ENCODE measurements around the gene YPEL3. TPM values are rescaled to one million over a fixed set of nuclear protein-coding genes. Genes with fewer than 3 reads are reported as not detected.
"Not testable (repeated sequence)": the region's sequence is repeated elsewhere in the genome, so short reads cannot be mapped to it uniquely, and the experiment has no call there.

The YPEL3 gene
- total RNA-seq, 1 donor from 2014 or later: 45.7 TPM

DNA sequence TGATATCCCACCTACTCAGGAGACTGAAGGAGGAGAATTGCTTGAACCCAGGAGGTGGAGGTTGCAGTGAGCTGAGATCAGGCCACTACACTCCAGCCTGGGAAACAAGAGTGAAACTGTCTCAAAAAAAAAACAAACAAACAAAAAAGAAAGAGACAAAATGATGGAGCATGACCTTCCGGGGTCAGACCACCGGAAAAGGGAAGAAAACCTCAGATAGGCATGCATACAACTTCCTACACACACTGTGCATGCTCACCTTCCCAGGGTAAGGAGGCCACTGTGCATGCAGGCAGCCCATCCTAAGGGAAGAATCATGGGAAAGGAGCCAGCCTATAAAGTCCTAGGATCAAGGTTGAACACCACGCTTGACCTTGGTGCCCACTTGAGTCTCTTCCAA is 36.6 kb upstream of the YPEL3 start:
- DNase-seq (ENCODE audit: low spot score, unreplicated experiment): no peak
- H3K4me1 Mint-ChIP-seq (ENCODE audit: low read depth): no peaks in the 10 kb centered on the region
- no peaks in the 10 kb centered on the region for H3K36me3 Mint-ChIP-seq (ENCODE audit: insufficient read depth)
- no peak overlapping the region for H3K4me3 Mint-ChIP-seq (ENCODE audit: low read depth)
- H3K9me3 Mint-ChIP-seq (ENCODE audit: low read depth): no peaks in the 10 kb centered on the region
- H3K27me3 Mint-ChIP-seq: no peaks in the 10 kb centered on the region
- no peak overlapping the region for H3K27ac Mint-ChIP-seq
- TF ChIP-seq, protein P1, sequence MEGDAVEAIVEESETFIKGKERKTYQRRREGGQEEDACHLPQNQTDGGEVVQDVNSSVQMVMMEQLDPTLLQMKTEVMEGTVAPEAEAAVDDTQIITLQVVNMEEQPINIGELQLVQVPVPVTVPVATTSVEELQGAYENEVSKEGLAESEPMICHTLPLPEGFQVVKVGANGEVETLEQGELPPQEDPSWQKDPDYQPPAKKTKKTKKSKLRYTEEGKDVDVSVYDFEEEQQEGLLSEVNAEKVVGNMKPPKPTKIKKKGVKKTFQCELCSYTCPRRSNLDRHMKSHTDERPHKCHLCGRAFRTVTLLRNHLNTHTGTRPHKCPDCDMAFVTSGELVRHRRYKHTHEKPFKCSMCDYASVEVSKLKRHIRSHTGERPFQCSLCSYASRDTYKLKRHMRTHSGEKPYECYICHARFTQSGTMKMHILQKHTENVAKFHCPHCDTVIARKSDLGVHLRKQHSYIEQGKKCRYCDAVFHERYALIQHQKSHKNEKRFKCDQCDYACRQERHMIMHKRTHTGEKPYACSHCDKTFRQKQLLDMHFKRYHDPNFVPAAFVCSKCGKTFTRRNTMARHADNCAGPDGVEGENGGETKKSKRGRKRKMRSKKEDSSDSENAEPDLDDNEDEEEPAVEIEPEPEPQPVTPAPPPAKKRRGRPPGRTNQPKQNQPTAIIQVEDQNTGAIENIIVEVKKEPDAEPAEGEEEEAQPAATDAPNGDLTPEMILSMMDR (IDR thresholded peaks at IDR 0.05; ENCODE audit: unreplicated experiment): no peak

DNA sequence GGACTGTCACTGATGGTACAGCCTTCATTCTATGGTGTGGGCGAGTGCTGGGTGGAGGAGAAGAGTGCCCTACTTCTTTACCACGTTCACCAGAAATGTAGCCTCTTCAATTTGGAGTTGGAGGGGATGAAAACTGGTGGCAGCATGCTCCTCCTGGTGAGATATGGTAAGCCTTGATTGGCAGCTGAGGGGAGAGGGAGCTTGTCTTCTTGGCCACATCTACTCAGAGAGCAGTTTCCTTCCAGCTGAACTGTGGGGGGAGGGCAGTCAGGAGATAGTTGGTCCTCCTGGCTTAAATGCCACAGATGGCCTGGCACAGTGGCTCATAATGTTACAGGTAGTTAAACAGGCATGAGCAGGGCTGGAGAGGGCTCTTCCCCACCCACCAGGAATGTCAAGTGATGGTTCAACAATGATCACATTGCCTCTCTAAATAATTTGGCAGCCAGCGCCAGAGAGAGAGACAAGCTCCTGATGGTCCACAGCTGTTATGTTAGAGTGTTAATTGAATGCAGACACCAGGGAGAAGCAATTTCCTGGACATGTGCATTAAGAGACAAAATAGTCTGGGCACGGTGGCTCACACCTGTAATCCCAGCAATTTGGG is 36.0 kb upstream of the YPEL3 start:
- TF ChIP-seq, protein P1 (IDR thresholded peaks at IDR 0.05; ENCODE audit: unreplicated experiment): no peak
- Mint-ChIP-seq H3K36me3 (ENCODE audit: insufficient read depth) (no peaks in the 10 kb centered on the region), H3K9me3 (ENCODE audit: low read depth) (no peaks in the 10 kb centered on the region), H3K27ac (no peak overlapping the region), H3K4me3 (ENCODE audit: low read depth) (no peak overlapping the region), H3K27me3 (no peaks in the 10 kb centered on the region), H3K4me1 (ENCODE audit: low read depth) (no peaks in the 10 kb centered on the region)
- no peak for DNase-seq (ENCODE audit: low spot score, unreplicated experiment)

DNA sequence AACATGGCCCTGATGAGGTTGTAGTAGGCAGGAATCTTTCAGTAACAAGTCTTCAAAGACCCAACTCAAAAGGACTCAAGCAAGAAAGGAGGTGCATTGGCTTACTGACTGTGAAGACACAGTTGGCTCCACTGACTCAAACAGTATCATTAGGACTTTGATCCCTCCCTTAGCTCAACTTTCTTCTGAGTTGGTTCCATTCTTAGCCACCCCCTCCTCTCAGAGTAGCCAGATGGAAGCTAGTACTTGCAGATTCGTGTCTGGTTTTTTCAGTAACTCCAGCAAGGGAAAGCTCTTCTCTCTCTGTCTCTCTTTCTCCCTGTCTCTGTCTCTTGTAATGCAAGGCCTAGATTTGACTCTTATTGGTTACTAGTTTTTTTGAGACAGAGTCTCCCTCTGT is 32.0 kb upstream of the YPEL3 start:
- TF ChIP-seq, protein P1 (IDR thresholded peaks at IDR 0.05; ENCODE audit: unreplicated experiment): no peak

DNA sequence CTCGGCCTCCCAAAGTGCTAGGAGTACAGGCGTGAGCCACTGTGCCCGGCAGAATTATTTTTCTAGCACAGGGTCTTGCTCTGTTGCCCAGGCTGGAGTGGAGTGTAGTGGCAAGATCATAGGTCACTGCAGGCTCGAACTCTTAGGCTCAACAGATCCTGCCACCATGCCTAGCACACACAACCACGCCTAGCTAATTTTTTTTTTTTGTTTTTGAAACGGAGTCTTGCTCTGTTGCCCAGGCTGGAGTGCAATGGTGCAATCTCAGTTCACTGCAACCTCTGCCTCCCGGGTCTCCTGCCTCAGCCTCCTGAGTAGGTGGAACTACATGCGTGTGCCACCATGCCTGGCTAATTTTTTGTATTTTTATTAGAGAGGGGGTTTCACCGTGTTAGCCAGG is 29.7 kb upstream of the YPEL3 start:
- H3K36me3 Mint-ChIP-seq (ENCODE audit: insufficient read depth); H3K4me1 Mint-ChIP-seq (ENCODE audit: low read depth); DNase-seq (ENCODE audit: low spot score, unreplicated experiment); H3K4me3 Mint-ChIP-seq (ENCODE audit: low read depth); H3K27ac Mint-ChIP-seq; H3K9me3 Mint-ChIP-seq (ENCODE audit: low read depth); H3K27me3 Mint-ChIP-seq: not testable (repeated sequence)

More for the DNA sequence above, 32.0 kb upstream of the YPEL3 start:
- DNase-seq (ENCODE audit: low spot score, unreplicated experiment): no peak
- Mint-ChIP-seq H3K36me3 (ENCODE audit: insufficient read depth) (no peaks in the 10 kb centered on the region), H3K9me3 (ENCODE audit: low read depth) (no peaks in the 10 kb centered on the region), H3K27ac (no peak overlapping the region), H3K4me3 (ENCODE audit: low read depth) (no peak overlapping the region), H3K27me3 (no peaks in the 10 kb centered on the region), H3K4me1 (ENCODE audit: low read depth) (no peaks in the 10 kb centered on the region)

DNA sequence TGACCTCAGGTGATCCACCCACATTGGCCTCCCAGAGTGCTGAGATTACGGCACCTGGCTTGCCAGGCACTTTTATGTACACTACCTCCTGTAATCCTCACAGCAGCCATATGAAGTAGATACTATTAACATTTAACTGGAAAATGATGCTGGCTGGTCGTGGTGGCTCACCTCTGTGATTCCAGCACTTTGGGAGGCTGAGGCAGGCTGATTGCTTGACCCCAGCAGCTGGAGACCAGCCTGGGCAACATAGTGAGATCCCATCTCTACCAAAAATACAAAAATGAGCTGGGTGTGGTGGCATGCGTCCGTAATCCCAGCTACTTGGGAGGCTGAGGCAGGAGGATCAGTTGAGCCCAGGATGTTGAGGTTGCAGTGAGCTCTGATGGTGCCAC is 29.0 kb upstream of the YPEL3 start:
- Mint-ChIP-seq H3K4me3 (ENCODE audit: low read depth) (no peak overlapping the region), H3K36me3 (ENCODE audit: insufficient read depth) (peaks cover under 1% of the 10 kb centered on the region), H3K9me3 (ENCODE audit: low read depth) (no peaks in the 10 kb centered on the region), H3K27me3 (no peaks in the 10 kb centered on the region), H3K27ac (no peak overlapping the region), H3K4me1 (ENCODE audit: low read depth) (peaks cover 5% of the 10 kb centered on the region)
- TF ChIP-seq, protein P1 (IDR thresholded peaks at IDR 0.05; ENCODE audit: unreplicated experiment): no peak
- no peak for DNase-seq (ENCODE audit: low spot score, unreplicated experiment)

DNA sequence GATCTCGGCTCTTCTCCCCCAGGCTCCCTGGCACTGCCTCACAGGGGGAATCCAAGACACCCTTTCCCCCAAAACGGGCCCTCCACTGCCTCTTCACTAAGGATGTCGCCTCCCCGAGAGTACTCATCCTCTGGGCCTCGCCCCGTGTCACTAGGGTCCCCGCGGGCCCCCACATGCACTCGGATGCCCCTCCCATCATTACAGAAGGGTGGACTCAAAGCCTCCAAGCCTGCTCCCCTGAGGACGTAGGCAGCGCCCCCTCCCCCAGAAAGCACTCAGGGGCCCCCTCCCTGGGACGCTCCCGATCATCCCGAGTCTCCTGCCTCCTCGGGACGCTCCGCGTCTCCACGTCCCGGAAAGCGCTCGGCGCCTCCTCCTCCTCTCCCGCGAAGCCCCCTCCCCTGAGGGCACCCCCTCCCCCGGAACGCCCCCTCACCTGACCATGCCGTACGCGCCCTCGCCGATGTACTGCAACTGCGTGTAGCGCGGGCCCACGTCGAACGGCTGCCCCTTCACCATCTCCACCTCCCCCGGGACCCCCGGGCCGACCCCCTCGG is 26.7 kb upstream of the YPEL3 start:
- H3K4me3 Mint-ChIP-seq (ENCODE audit: low read depth): peak overlapping the region; percentile 81
- H3K27me3 Mint-ChIP-seq: no peaks in the 10 kb centered on the region
- H3K9me3 Mint-ChIP-seq (ENCODE audit: low read depth): no peaks in the 10 kb centered on the region
- peaks cover 5% of the 10 kb centered on the region for H3K4me1 Mint-ChIP-seq (ENCODE audit: low read depth)
- TF ChIP-seq, protein P1 (IDR thresholded peaks at IDR 0.05; ENCODE audit: unreplicated experiment): no peak
- peak overlapping the region; percentile 77 for H3K27ac Mint-ChIP-seq
- H3K36me3 Mint-ChIP-seq (ENCODE audit: insufficient read depth): peaks cover 5% of the 10 kb centered on the region
- DNase-seq (ENCODE audit: low spot score, unreplicated experiment): no peak

Data from progenitor cell of endocrine pancreas (in vitro differentiated cells).